CD1c-positive myeloid dendritic cell (primary cell): ENCODE data around the gene SCN5A.

ENCODE experiments used
- DNase-seq: peaks from one replicate; pipeline ENCODE4 v3.0.0-alpha.2; 2016; ENCODE audit errors: extremely low spot score

SCN5A gene

GRCh38 chr3:38647217-38647970 lies 2.1 kb downstream of the SCN5A start:
- DNase-seq: no peak

GRCh38 chr3:38646630-38647029 lies 2.9 kb downstream of the SCN5A start:
- no peak for DNase-seq

- DNase-seq: no peak
Observed at GRCh38 chr3:38646062-38646461, 3.4 kb downstream of the SCN5A start.

- no peak for DNase-seq
Observed at GRCh38 chr3:38645601-38646000, 3.9 kb downstream of the SCN5A start.

GRCh38 chr3:38645076-38645475 lies 4.4 kb downstream of the SCN5A start:
- DNase-seq: no peak

- DNase-seq: no peak
Observed at GRCh38 chr3:38644662-38645053, 4.8 kb downstream of the SCN5A start.

GRCh38 chr3:38644016-38644661 lies 5.3 kb downstream of the SCN5A start:
- no peak for DNase-seq

GRCh38 chr3:38643592-38643991 lies 5.9 kb downstream of the SCN5A start:
- DNase-seq: no peak

GRCh38 chr3:38643090-38643489 lies 6.4 kb downstream of the SCN5A start:
- DNase-seq: no peak

- DNase-seq: no peak
Observed at GRCh38 chr3:38641461-38642110, 7.9 kb downstream of the SCN5A start.

- DNase-seq: no peak
Observed at GRCh38 chr3:38640661-38641452, 8.6 kb downstream of the SCN5A start.

- no peak for DNase-seq
Observed at GRCh38 chr3:38638354-38638753, 11.1 kb downstream of the SCN5A start.

GRCh38 chr3:38637906-38638305 lies 11.6 kb downstream of the SCN5A start:
- DNase-seq: no peak

GRCh38 chr3:38636881-38637280 lies 12.6 kb downstream of the SCN5A start:
- DNase-seq: no peak

GRCh38 chr3:38636464-38636863 lies 13.0 kb downstream of the SCN5A start:
- no peak for DNase-seq

- DNase-seq: no peak
Observed at GRCh38 chr3:38634111-38634510, 15.4 kb downstream of the SCN5A start.

GRCh38 chr3:38632989-38633388 lies 16.5 kb downstream of the SCN5A start:
- no peak for DNase-seq

GRCh38 chr3:38630606-38631005 lies 18.9 kb downstream of the SCN5A start:
- no peak for DNase-seq

- DNase-seq: no peak
Observed at GRCh38 chr3:38630070-38630469, 19.4 kb downstream of the SCN5A start.

GRCh38 chr3:38628835-38629234 lies 20.7 kb downstream of the SCN5A start:
- DNase-seq: no peak

- no peak for DNase-seq
Observed at GRCh38 chr3:38627956-38628355, 21.5 kb downstream of the SCN5A start.

GRCh38 chr3:38626171-38626570 lies 23.3 kb downstream of the SCN5A start:
- DNase-seq: no peak
